BE2C (cell line): ENCODE data around the gene TRIO.

Experiments used
- DNase-seq: peaks from one replicate; pipeline ENCODE4 v3.0.0-alpha.2; 2020
- H3K27me3 ChIP-seq: fragments of 250-450 bp; sonication (Bioruptor Pico); 2 replicates; pipeline ENCODE4 v1.5.1; 2020; ENCODE audit warnings: mild to moderate bottlenecking
- H3K36me3 ChIP-seq: fragments of 250-450 bp; sonication (Bioruptor Pico); 2 replicates; pipeline ENCODE4 v1.5.1; 2020; ENCODE audit warnings: mild to moderate bottlenecking
- H3K4me1 ChIP-seq: fragments of 250-450 bp; sonication (Bioruptor Pico); 2 replicates; pipeline ENCODE4 v1.5.1; 2020
- H3K4me3 ChIP-seq: 2 replicates; pipeline ENCODE4 v1.5.1; 2011; ENCODE audit warnings: low read depth, low read length
- H3K9me3 ChIP-seq: fragments of 250-450 bp; sonication (Bioruptor Pico); 2 replicates; pipeline ENCODE4 v1.5.1; 2020
- CTCF ChIP-seq: IDR thresholded peaks from 2 replicates; pipeline ENCODE4 v1.5.1; 2012; ENCODE audit warnings: mild to moderate bottlenecking, low read depth, low read length

TRIO gene

GRCh38 chr5:14313986-14314690 is 171.0 kb downstream of the TRIO start:
- Histone ChIP-seq H3K9me3 (no peaks in the 10 kb centered on the region), H3K4me1 (no peaks in the 10 kb centered on the region; the same call in 1 of the 2 replicates), H3K36me3 (peaks cover 27% of the 10 kb centered on the region), H3K27me3 (no peaks in the 10 kb centered on the region), H3K4me3 (no peak overlapping the region)
- TF ChIP-seq CTCF, result no peak
- no peak for DNase-seq

- Histone ChIP-seq H3K4me3 (no peak overlapping the region), H3K9me3 (no peaks in the 10 kb centered on the region), H3K4me1 (no peaks in the 10 kb centered on the region; the same call in 1 of the 2 replicates), H3K36me3 (peaks cover 20% of the 10 kb centered on the region), H3K27me3 (no peaks in the 10 kb centered on the region)
- no peak for TF ChIP-seq CTCF
- DNase-seq, result no peak
These were observed 173.3 kb downstream of the TRIO start for GRCh38 chr5:14316471-14316870.

- DNase-seq, result no peak
- Histone ChIP-seq H3K36me3 (peaks cover 24% of the 10 kb centered on the region), H3K27me3 (no peaks in the 10 kb centered on the region), H3K9me3 (no peaks in the 10 kb centered on the region), H3K4me3 (no peak overlapping the region), H3K4me1 (no peaks in the 10 kb centered on the region)
- no peak for TF ChIP-seq CTCF
These were observed 176.0 kb downstream of the TRIO start for GRCh38 chr5:14319102-14319501.

- no peak for TF ChIP-seq CTCF
These were observed 178.8 kb downstream of the TRIO start for GRCh38 chr5:14321936-14322335.

GRCh38 chr5:14322437-14323187 is 179.5 kb downstream of the TRIO start:
- Histone ChIP-seq H3K4me3 (no peak overlapping the region), H3K9me3 (no peaks in the 10 kb centered on the region), H3K4me1 (peaks cover 9% of the 10 kb centered on the region), H3K36me3 (peaks cover 8% of the 10 kb centered on the region), H3K27me3 (no peaks in the 10 kb centered on the region)
- TF ChIP-seq CTCF, result no peak
- no peak for DNase-seq

More at GRCh38 chr5:14321936-14322335, 178.8 kb downstream of the TRIO start:
- no peaks in the 10 kb centered on the region for H3K27me3 ChIP-seq
- H3K36me3 ChIP-seq, result peaks cover 13% of the 10 kb centered on the region
- H3K4me3 ChIP-seq, result no peak overlapping the region
- H3K4me1 ChIP-seq, result peaks cover 9% of the 10 kb centered on the region
- DNase-seq, result no peak
- H3K9me3 ChIP-seq, result no peaks in the 10 kb centered on the region

GRCh38 chr5:14323466-14323865 is 180.3 kb downstream of the TRIO start:
- Histone ChIP-seq H3K9me3 (no peaks in the 10 kb centered on the region), H3K4me1 (peaks cover 9% of the 10 kb centered on the region), H3K4me3 (no peak overlapping the region), H3K27me3 (no peaks in the 10 kb centered on the region), H3K36me3 (peaks cover 7% of the 10 kb centered on the region; the same call in 1 of the 2 replicates)
- TF ChIP-seq CTCF, result no peak
- no peak for DNase-seq
